Measurements from ENCODE around the gene MRPL33.

- TF ChIP-seq, protein P1, sequence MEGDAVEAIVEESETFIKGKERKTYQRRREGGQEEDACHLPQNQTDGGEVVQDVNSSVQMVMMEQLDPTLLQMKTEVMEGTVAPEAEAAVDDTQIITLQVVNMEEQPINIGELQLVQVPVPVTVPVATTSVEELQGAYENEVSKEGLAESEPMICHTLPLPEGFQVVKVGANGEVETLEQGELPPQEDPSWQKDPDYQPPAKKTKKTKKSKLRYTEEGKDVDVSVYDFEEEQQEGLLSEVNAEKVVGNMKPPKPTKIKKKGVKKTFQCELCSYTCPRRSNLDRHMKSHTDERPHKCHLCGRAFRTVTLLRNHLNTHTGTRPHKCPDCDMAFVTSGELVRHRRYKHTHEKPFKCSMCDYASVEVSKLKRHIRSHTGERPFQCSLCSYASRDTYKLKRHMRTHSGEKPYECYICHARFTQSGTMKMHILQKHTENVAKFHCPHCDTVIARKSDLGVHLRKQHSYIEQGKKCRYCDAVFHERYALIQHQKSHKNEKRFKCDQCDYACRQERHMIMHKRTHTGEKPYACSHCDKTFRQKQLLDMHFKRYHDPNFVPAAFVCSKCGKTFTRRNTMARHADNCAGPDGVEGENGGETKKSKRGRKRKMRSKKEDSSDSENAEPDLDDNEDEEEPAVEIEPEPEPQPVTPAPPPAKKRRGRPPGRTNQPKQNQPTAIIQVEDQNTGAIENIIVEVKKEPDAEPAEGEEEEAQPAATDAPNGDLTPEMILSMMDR (IDR thresholded peaks at IDR 0.05) = no peak
- TF ChIP-seq POLR2A (IDR thresholded peaks at IDR 0.05) (no peak), POLR2AphosphoS5 (IDR thresholded peaks at IDR 0.05) (no peak)
These were observed 1.3 kb downstream of the MRPL33 start for GRCh38 chr2:27772804-27773203.
